Right lobe of liver (tissue), 6 donors: ENCODE data around the gene NEGR1. TPM values are rescaled to one million over a fixed set of nuclear protein-coding genes. Genes with fewer than 3 reads are reported as not detected.

Experiments
- ATAC-seq, 4 donors: fragments of 200-7000 bp; cut with Tn5 transposase; one replicate each; pipeline ENCODE4 v1.9.1; 2020; ENCODE audit warnings: mild to moderate bottlenecking in 4 of 4, moderate library complexity in 4 of 4
- DNase-seq, 3 donors: peaks; one replicate each; pipeline ENCODE4 v3.0.0-alpha.2; 2020
- H3K27ac ChIP-seq, 3 donors: fragments of 200-600 bp; one replicate each; pipeline ENCODE4 v1.8.0; 2022
- H3K27me3 ChIP-seq, 2 donors: fragments of 200-600 bp; one replicate each; pipeline ENCODE4 v1.8.0; 2022
- H3K36me3 ChIP-seq, 4 donors: fragments of 200-600 bp; sonication (generic) in 1 of 4; one replicate each; pipeline versions ENCODE4 v1.5.1 to v1.8.0; 2017 to 2022; ENCODE audit warnings: control low read depth in 1 of 4
- H3K4me1 ChIP-seq, 4 donors: fragments of 200-600 bp; sonication (generic) in 1 of 4; one replicate each; pipeline versions ENCODE4 v1.5.1 to v1.8.0; 2017 to 2022; ENCODE audit warnings: control low read depth in 1 of 4
- H3K4me3 ChIP-seq, 3 donors: fragments of 200-600 bp; one replicate each; pipeline ENCODE4 v1.8.0; 2022
- H3K9me3 ChIP-seq, 4 donors: fragments of 200-600 bp; sonication (generic) in 1 of 4; one replicate each; pipeline versions ENCODE4 v1.5.1 to v1.8.0; 2017 to 2022; ENCODE audit warnings: control low read depth in 1 of 4
- POLR2A ChIP-seq: fragments of 450-650 bp; IDR thresholded peaks from one replicate; pipeline ENCODE4 v1.6.1; 2017; ENCODE audit warnings: antibody characterized with exemption, mild to moderate bottlenecking
- WGBS: methylation state at CpG from one replicate; pipeline ENCODE4 v1.1.6; 2018; ENCODE audit warnings: low coverage, low lambda C conversion rate; ENCODE audit not compliant: insufficient coverage; ENCODE audit errors: missing lambda C conversion rate; 5-methylcytosine and 5-hydroxymethylcytosine counted together
- intact Hi-C, 2 donors: fragments of 100-400 bp; cut with DNase I; formaldehyde crosslinking; loops; one replicate each; pipeline versions ENCODE4 v1.11.2 to v1.14.1; 2022
- total RNA-seq, 6 experiments: library from RNA; depleted of rRNA in 2 of 6; stranded (reverse); fragments of >200 nt in 2 of 6; fragmentation: NEBNext Ultra II Directional in 3 of 6; extraction: Animal tissue kit (Norgen Biotek cat#: 25700) in 3 of 6; gene quantifications; one replicate each; pipeline versions ENCODE4 v1.1.0 to v1.2.4, GENCODE V29; 2016 to 2023
- TF ChIP-seq, protein P1 (sequence below), 4 donors: fragments of 200-600 bp in 3 of 4; fragments of 450-650 bp in 1 of 4; IDR thresholded peaks; one replicate each; pipeline versions ENCODE4 v1.5.1 to v1.8.0; 2016 to 2022; ENCODE audit warnings: antibody characterized with exemption in 4 of 4, mild to moderate bottlenecking in 2 of 4
- donor health status: DM: no; HTN: yes; CAD: no.
- donor health status: DM: no; HTN: no; CAD: no.
- donor health status: DM: no; HTN: no; CAD: no.
- donor health status: DM: no; HTN: yes; CAD: no.
- donor health status: DM: no; HTN: yes; CAD: no.

Gene NEGR1
- total RNA-seq, 6 experiments from 2014 or later = 0.02 to 0.31 (median 0.14) TPM

DNA sequence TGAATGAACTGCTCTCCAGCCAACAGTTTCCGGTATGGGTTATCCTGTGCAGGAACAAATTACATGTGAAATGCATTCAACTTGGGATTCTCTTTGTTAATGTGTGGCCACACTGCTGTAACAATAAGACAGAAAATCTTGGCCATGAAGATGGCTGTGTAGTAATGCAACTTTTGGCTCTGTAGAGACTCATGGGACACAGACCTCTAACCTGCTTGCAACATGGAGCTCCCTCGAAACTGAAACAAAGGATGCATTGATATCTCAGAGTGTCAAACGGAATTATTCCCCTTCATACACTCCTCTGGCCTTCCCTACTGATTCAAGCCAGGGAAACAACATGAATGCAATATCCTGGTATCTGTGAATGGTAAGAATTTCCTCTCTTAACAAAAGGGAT lies 642.2 kb downstream of the NEGR1 start:
- 57% methylated on average over 3 of the region's 3 CpGs for WGBS
- H3K27me3 ChIP-seq = no peaks in the 10 kb centered on the region
- TF ChIP-seq POLR2A = no peak
- TF ChIP-seq, protein P1, sequence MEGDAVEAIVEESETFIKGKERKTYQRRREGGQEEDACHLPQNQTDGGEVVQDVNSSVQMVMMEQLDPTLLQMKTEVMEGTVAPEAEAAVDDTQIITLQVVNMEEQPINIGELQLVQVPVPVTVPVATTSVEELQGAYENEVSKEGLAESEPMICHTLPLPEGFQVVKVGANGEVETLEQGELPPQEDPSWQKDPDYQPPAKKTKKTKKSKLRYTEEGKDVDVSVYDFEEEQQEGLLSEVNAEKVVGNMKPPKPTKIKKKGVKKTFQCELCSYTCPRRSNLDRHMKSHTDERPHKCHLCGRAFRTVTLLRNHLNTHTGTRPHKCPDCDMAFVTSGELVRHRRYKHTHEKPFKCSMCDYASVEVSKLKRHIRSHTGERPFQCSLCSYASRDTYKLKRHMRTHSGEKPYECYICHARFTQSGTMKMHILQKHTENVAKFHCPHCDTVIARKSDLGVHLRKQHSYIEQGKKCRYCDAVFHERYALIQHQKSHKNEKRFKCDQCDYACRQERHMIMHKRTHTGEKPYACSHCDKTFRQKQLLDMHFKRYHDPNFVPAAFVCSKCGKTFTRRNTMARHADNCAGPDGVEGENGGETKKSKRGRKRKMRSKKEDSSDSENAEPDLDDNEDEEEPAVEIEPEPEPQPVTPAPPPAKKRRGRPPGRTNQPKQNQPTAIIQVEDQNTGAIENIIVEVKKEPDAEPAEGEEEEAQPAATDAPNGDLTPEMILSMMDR (IDR thresholded peaks at IDR 0.05) = no peak

DNA sequence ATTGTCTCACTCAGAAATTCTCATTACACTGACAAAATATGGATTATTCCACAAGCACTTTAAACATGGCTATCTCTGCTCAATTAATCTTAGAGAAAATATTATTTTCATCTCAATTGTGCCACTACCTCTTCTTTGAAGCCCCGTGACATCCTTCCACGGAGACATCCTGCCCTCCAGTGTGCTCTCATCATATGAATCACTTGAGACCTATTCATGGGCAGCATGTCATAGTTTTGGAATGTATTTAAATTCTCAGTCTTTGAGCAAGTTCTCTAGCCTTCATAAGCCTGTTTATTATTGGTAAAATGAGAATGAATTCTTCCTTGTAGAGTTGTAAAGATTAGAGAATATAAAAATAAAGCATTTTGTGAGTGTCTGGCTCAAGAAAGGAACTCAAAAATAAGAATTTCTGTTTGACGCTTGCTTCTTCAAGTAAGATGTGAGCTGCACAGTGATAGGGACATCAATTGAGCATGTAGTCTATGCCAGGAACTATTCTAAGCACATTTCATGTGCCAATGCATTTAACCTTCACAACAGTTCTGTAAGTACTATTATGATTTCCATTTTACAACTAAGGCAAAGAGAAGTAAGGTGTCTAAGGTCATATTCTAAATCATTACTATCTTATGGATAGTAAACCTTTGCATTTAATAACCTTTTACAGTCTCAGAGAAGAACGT lies 644.1 kb downstream of the NEGR1 start:
- ATAC-seq (no peak), DNase-seq (no peak)
- no peak overlapping the region for H3K27ac ChIP-seq
- 41% methylated on average over 4 of the region's 4 CpGs for WGBS
- H3K36me3 ChIP-seq = no peaks in the 10 kb centered on the region
- intact Hi-C loops = no loop called here
- no peaks in the 10 kb centered on the region for H3K4me1 ChIP-seq
- no peak overlapping the region for H3K4me3 ChIP-seq
- no peaks in the 10 kb centered on the region for H3K9me3 ChIP-seq
- TF ChIP-seq POLR2A = no peak
- TF ChIP-seq, protein P1 (IDR thresholded peaks at IDR 0.05) = no peak
- H3K27me3 ChIP-seq = no peaks in the 10 kb centered on the region

More for the DNA sequence above, 642.2 kb downstream of the NEGR1 start:
- ATAC-seq (no peak), DNase-seq (no peak)
- no peaks in the 10 kb centered on the region for H3K9me3 ChIP-seq
- H3K27ac ChIP-seq = no peak overlapping the region
- no peaks in the 10 kb centered on the region for H3K4me1 ChIP-seq
- intact Hi-C loops = no loop called here
- H3K4me3 ChIP-seq = no peak overlapping the region
- H3K36me3 ChIP-seq = no peaks in the 10 kb centered on the region

DNA sequence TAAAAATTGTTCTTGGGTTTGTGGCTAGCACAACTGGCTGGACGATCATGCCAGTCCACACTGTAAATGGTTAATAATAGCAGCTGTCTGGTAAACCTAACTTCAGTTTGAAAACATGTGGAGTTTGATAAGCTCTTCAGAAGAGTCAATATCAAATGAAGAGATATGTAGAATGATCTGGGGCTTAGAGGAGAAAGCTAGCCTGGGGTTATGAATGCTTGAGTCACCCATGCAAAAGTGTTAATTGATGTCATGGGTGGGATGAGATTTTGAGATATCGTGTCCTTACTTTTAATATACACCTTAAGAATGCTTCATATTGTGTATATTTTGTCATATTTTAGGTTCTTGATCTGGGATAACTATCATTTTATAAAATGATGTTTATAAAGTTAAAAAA lies 646.8 kb downstream of the NEGR1 start:
- no peak overlapping the region for H3K27ac ChIP-seq
- DNase-seq = no peak
- H3K4me1 ChIP-seq = no peaks in the 10 kb centered on the region
- no peak for ATAC-seq
- H3K27me3 ChIP-seq = no peaks in the 10 kb centered on the region
- H3K4me3 ChIP-seq = no peak overlapping the region
- H3K36me3 ChIP-seq = no peaks in the 10 kb centered on the region
- intact Hi-C loops = no loop called here
- H3K9me3 ChIP-seq = no peaks in the 10 kb centered on the region
- no peak for TF ChIP-seq POLR2A
- TF ChIP-seq, protein P1 (IDR thresholded peaks at IDR 0.05) = no peak
- 52% methylated on average over 2 of the region's 2 CpGs for WGBS

DNA sequence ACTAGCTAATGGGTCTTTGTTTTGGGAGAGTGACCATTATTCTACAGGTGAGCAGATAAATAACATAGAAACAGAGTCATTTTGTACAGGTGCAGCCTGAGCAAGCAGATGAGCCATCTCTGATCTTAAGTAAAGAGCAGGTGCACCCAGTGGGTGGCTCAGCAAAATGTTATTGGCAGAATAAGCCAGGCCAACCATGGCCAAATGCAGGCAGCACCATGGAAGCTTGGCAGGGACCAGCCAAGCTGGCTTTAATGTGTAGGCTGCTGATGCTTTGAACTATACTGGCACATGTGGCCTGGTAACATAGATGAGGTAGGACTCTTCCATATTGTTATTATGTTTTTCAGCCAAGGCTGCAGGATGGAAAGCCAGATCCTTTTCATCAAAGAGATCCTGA lies 648.2 kb downstream of the NEGR1 start:
- intact Hi-C loops = no loop called here
- Histone ChIP-seq H3K9me3 (no peaks in the 10 kb centered on the region), H3K27ac (no peak overlapping the region), H3K4me3 (no peak overlapping the region), H3K27me3 (no peaks in the 10 kb centered on the region), H3K36me3 (no peaks in the 10 kb centered on the region), H3K4me1 (no peaks in the 10 kb centered on the region)
- TF ChIP-seq POLR2A = no peak
- TF ChIP-seq, protein P1 (IDR thresholded peaks at IDR 0.05) = no peak
- no peak for DNase-seq
- ATAC-seq = no peak

DNA sequence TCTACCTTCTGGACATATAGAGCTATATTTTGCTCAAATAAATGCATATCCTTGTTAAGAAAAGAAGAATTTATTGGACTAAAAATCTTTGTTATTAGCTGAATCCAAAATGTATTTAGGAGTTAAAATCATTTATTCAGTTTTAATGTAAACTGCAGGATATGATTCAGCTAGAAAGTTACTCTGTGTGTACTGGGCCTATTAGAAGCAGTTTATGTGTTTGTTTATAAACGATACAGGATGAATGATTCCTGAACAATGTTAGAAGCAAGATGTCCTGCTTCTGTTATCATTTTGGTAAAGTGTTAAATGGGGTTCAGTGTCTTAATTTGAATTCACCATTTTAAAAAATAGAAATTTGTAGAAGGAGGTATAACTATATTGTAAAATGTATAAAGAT lies 652.3 kb downstream of the NEGR1 start:
- no peak for ATAC-seq
- H3K27ac ChIP-seq = no peak overlapping the region
- TF ChIP-seq, protein P1 (IDR thresholded peaks at IDR 0.05) = no peak
- TF ChIP-seq POLR2A = no peak
- WGBS = 55% methylated on average over 1 of the region's 1 CpG
- no peaks in the 10 kb centered on the region for H3K9me3 ChIP-seq
- H3K36me3 ChIP-seq = no peaks in the 10 kb centered on the region
- no peak overlapping the region for H3K4me3 ChIP-seq
- intact Hi-C loops = no loop called here
- no peaks in the 10 kb centered on the region for H3K27me3 ChIP-seq
- no peak for DNase-seq
- H3K4me1 ChIP-seq = no peaks in the 10 kb centered on the region
